GM21576 (cell line): ENCODE results near the gene KCNJ5.
A peak's percentile ranks its signal among the peaks of the same experiment; 100 is the strongest.

Experiments
- ATAC-seq: cut with Tn5 transposase; IDR thresholded peaks from one replicate; pipeline ENCODE4 v1.9.1; 2021; ENCODE audit warnings: mild to moderate bottlenecking, moderate library complexity; ENCODE audit not compliant: unreplicated experiment

Gene KCNJ5

GRCh38 chr11:128890543-128891368, at the start of gene KCNJ5:
TSS of gene KCNJ5 (plus strand) at chr11:128891356. CDS start at chr11:128911274, 19,918 bp downstream.
- no peak for ATAC-seq

GRCh38 chr11:128841461-128842072, 49.6 kb upstream of the KCNJ5 start:
- ATAC-seq, result peak; percentile 60

DNA sequence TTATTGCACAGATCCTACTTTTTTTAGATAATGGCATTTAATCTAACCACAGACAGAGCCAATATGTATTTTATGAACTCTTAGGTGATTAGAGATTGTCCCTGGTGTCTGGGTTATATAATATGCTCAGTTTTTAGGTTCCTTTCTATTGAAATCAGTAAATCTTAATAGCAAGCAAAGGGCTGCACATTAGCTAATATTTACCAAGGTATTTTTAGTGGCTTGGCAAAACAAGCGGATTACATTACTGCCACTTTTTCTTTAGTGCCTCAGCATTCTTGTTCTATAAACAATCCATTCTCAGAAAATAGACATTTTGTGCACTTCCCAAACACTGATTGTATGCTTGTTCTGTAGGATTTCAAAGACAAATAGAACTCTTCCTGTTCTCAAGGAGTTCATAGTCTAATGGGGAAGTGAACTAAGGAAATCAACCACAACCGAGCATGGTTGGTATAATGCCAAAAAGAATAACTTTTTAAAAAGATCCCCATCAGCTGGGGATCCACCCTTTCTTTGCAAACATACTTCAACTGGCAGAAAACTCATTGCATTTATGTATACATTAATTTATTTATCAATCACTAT, 47.9 kb upstream of the KCNJ5 start:
- no peak for ATAC-seq

DNA sequence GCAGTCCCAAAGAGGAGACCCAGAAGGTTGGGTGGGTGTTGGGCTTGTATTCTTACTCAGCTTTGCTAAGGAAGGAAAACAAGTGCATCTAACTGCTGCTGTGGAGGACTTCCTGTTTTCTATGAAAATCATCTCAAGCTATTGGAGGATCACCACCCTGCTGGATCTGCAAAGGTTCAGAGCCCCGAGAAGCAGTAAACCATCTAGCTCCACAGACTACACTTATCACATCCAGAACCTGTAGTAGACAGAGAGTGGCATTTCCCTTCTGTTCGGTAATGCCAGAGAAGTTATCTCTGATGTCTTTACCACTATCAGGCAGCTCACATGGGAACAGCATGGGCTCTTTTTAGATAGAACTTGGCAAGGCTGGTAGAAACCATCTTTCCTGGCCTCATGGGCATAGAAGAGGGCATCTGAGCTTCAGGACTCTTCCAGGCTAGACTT, 45.8 kb upstream of the KCNJ5 start:
- no peak for ATAC-seq

DNA sequence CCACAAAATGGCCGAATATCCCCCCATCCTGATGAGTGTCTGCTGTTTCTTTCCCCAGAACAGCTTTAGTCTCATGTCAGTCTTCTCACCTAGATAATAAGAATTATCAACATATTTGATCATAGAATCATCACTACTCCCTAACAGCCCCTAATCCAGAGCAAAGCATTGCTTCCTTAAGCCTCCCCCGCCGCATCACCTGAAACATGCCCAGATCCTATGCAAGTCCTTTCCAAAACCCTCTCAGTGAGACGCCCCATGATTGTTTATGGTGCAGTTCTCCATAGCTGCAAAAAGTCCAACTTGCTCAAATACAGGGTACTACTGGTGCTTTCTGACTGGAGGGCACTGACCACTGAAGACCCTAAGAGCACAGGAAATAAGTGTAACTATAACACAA, 44.2 kb upstream of the KCNJ5 start:
- ATAC-seq, result no peak

DNA sequence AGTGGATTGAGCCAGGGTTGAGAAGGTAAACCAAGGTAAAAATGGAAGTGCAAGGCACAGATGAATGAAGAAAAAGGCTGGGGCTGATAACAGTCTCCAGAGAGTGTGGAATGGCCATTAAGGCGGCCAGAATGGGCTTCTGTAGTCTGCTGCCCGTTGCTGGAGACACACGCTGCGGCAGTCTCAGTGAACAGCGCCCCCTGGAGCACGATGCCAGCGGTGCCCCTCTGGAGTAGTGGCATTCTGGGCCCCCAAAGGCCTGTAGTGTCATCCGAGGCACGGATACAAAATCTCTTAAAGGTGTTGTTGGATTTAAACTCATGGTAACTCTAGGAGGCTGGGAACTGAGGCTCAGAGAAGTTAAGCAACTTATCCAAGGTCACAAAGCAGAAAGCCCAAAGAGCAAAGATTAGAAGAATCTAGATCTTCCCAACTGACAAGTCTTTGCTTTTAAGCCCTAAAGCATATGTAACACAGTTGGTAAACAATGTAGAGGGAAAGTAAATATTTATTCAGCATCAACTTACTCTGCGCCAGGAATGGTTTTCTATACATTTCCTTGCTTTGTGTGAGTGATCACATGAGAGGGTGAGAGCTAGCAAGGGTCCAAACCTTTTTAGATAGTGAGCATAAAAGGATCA, 42.2 kb upstream of the KCNJ5 start:
- peak; percentile 83 for ATAC-seq

GRCh38 chr11:128852327-128853023, 38.7 kb upstream of the KCNJ5 start:
- ATAC-seq, result no peak

DNA sequence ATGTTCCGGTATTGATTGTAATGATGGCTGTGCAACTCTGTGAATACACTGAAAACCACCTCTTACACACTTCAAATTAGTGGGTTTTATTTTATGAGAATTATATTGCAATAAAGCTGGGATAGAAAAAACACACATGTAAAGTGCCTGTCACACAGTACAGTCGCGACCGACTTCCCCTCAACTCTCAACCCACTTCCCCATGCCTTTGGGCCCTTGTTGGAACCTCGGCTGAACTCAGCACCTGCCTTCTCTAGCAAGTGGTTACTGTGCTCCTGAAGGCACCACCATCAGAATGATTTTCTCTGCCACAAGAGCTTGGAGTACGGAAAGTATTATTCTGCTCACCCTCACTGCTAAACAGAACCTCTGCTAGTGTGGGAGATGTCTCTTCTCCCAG, 37.6 kb upstream of the KCNJ5 start:
- no peak for ATAC-seq

GRCh38 chr11:128854841-128855240, 36.3 kb upstream of the KCNJ5 start:
- ATAC-seq, result no peak

- no peak for ATAC-seq
Measured at GRCh38 chr11:128856241-128856640, 34.9 kb upstream of the KCNJ5 start.

DNA sequence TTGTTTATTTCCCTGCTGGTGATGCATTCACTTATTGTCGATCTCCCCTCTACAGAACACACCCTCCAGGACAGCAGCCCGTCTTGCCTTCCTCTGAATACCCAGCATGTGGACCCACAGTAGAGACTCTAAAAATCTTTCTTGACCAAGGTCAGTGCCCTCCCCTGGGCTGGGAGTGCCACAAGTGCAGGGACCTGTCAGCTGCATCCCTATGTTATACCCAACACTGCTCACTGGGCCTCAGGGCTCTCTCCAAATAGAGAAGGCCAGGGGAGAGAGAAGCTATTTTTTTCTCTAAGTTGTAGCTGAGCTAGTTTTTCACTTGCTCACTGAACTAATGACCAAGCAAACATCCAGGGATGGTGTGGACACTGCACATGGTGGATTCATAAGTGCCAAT, 33.8 kb upstream of the KCNJ5 start:
- no peak for ATAC-seq

DNA sequence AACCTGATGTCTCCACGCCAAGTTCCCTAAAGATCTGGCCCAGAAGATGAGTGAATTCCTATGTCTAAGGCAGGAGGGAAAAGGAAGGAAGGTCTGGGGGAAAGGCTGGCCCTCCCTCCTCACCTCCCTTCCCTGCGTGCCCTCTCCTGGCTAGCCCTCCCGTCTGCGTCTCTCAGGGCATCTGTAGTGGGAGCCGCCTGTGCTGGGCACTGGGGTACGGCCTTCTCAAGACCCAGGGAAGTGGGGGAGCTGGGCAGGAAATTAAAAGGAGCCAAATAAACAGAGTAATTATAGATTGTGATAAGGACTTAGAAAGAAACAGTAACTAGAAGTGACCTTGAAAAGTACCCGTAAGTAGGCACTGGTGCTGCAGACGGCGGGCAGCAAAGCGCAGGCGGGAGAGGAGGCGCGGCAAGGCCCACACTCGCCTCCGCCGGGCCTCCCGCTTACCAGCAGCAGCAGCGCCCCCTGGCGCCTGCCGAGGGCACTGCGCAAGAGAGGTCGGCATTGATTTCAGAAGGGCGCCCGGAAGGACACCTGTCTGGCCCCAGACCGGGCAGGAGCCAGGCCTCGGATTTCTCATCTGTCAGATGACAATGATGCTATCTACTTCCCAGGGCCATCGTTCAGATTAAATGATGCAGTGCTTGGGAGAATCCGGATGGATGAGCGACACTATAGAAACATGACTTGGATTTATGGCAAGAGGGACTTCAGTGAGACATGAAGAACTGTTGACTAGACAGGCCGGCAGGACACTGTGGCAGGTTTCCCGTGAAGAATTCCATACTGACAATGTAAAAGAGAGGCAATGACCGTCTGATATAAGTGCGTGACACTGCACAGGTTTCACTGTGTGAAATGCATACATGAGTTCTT, 31.4 kb upstream of the KCNJ5 start:
- peak; percentile 91 for ATAC-seq

DNA sequence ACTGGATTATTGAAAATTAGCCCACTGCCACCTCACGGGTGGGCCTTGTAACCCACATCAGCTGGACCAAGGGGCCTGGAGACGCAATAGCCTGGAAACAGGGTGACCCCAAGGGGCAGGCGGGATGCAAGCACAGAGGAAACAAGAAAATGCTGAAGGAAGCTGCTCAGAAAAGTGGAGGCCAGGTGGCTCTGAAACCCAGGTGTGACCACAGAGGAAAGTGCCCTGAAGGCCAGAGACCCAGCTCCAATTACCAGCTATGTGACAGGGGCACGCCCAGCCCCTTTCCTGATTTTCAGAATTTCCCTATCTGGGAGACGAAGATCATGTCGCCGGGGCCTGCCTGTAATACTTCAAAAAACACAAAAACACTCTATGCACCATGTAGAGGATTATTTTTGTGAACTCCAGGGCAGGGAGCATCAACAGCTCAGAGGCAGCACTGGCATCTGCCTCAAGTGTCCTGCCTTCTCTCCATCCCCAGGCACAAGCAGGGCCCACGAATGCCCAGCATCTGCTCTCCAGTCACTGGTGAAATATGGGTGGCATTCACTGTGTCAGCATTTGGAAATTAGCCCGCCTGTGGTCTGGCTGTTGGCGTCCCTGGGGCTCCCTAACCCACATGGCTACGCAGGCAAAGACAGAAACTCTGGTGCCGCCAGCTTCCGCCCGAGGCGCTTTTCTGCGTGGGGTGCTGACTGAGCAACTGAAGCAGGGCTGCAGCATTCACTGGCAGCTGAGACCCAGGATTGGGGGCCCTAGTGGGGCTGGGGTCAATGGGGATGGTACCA, 30.4 kb upstream of the KCNJ5 start:
- no peak for ATAC-seq

DNA sequence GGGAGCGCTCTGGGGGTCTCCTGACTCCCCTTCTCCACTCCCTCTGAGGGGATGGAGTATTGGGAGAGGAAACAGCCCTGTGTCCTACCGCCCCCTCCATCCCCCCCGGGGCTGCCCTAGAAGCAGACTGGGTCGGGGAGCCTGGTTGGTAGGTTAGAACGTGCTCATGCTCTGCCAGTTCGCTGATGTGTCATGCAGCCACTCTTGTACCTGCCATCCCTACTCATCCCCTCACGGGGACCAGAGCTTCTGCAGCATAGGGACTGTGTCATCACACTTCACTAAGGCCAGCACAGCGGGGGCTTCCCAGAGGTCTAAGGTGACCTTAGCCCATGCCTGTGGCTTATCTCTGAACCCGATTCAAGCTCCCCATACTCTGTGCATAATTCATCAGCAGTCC, 28.8 kb upstream of the KCNJ5 start:
- ATAC-seq, result no peak

- ATAC-seq, result no peak
Measured at GRCh38 chr11:128862908-128863660, 28.1 kb upstream of the KCNJ5 start.

DNA sequence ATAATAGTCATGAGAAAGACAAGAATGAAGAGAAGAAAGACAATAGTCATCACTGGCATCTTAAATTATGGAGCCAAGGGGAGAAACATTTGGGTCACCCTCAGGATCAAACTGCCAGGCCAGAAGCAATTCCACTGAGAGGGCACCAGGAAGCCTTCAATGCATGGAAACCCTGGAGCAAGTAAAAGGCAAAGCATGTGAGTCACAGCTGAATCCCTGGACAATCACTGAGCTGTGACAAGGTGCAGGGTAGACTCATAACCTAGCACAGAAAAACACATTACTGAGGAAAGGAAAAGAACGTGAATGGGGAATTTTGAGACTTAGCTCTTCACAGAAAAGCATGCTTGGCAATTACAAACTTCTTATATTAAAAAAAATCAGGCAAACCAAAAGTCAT, 25.7 kb upstream of the KCNJ5 start:
- no peak for ATAC-seq

- ATAC-seq, result no peak
Measured at GRCh38 chr11:128867277-128867676, 23.9 kb upstream of the KCNJ5 start, which contains the start of gene KCNJ1. TSS of gene KCNJ1 (minus strand) at chr11:128867296. CDS start at chr11:128840243, 27,053 bp downstream.
